WTC11 (cell line): Measurements from ENCODE around the gene CCDC93.

Experiments used
- MXD4 ChIP-seq: fragments of 250-450 bp; sonication (Bioruptor Pico); IDR thresholded peaks from 2 replicates; pipeline ENCODE4 v1.8.0; 2021; ENCODE audit warnings: mild to moderate bottlenecking, moderate library complexity, borderline replicate concordance
- NR3C1 ChIP-seq: sonication (generic); formaldehyde crosslinking; conservative IDR thresholded peaks from 2 replicates; pipeline ENCODE4 v1.8.1; 2023; ENCODE audit warnings: low read depth, mild to moderate bottlenecking, missing genetic modification reagents
- RELA ChIP-seq: sonication (generic); formaldehyde crosslinking; IDR thresholded peaks from 2 replicates; pipeline ENCODE4 v1.8.1; 2022; ENCODE audit warnings: missing genetic modification reagents, mild to moderate bottlenecking, borderline replicate concordance
- SMAD3 ChIP-seq: sonication (generic); formaldehyde crosslinking; IDR thresholded peaks from 2 replicates; pipeline ENCODE4 v1.8.0; 2022; ENCODE audit warnings: missing genetic modification reagents, mild to moderate bottlenecking, borderline replicate concordance
- TCF7 ChIP-seq: sonication (generic); formaldehyde crosslinking; IDR thresholded peaks from 2 replicates; pipeline ENCODE4 v1.8.0; 2022; ENCODE audit warnings: mild to moderate bottlenecking, low read depth, missing genetic modification reagents, moderate library complexity
- TF ChIP-seq, protein P1 (sequence below): fragments of 200-600 bp; IDR thresholded peaks from 2 replicates; pipeline ENCODE4 v1.8.0; 2022; ENCODE audit warnings: antibody characterized with exemption
- TF ChIP-seq, protein P2 (sequence below): sonication (generic); formaldehyde crosslinking; IDR thresholded peaks from 2 replicates; pipeline ENCODE4 v1.8.0; 2022; ENCODE audit warnings: mild to moderate bottlenecking, missing genetic modification reagents
- TF ChIP-seq, protein P3 (sequence below): sonication (generic); formaldehyde crosslinking; IDR thresholded peaks from 2 replicates; pipeline ENCODE4 v1.8.1; 2023; ENCODE audit warnings: mild to moderate bottlenecking, missing genetic modification reagents, moderate library complexity

DNA sequence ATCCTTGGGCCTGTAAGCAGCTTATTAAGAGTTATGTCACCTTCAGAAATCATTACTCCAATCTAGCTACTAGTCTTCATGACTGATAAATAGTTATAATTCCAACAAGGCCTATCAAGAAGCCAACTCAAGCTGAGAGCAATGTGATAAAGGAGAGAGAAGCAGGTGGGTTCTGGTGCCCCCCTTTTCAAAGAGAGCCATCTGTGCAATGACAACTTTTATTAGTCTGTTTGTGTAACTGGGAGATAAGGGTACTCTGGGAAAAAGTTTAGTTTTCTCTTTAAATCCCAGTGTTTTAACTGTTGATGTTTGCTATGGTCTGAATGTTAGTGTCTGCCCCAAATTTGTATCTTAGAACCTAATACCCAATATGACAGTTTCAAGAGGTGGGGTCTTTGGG, 60.6 kb downstream of the CCDC93 start:
- TF ChIP-seq NR3C1 (no peak), SMAD3 (no peak), RELA (CRISPR knock-in tag) (no peak), MXD4 (no peak), TCF7 (CRISPR knock-in tag) (no peak)
- TF ChIP-seq, protein P1, sequence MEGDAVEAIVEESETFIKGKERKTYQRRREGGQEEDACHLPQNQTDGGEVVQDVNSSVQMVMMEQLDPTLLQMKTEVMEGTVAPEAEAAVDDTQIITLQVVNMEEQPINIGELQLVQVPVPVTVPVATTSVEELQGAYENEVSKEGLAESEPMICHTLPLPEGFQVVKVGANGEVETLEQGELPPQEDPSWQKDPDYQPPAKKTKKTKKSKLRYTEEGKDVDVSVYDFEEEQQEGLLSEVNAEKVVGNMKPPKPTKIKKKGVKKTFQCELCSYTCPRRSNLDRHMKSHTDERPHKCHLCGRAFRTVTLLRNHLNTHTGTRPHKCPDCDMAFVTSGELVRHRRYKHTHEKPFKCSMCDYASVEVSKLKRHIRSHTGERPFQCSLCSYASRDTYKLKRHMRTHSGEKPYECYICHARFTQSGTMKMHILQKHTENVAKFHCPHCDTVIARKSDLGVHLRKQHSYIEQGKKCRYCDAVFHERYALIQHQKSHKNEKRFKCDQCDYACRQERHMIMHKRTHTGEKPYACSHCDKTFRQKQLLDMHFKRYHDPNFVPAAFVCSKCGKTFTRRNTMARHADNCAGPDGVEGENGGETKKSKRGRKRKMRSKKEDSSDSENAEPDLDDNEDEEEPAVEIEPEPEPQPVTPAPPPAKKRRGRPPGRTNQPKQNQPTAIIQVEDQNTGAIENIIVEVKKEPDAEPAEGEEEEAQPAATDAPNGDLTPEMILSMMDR: no peak
- TF ChIP-seq, protein P2, sequence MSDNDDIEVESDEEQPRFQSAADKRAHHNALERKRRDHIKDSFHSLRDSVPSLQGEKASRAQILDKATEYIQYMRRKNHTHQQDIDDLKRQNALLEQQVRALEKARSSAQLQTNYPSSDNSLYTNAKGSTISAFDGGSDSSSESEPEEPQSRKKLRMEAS (CRISPR knock-in tag): no peak
- TF ChIP-seq, protein P3, sequence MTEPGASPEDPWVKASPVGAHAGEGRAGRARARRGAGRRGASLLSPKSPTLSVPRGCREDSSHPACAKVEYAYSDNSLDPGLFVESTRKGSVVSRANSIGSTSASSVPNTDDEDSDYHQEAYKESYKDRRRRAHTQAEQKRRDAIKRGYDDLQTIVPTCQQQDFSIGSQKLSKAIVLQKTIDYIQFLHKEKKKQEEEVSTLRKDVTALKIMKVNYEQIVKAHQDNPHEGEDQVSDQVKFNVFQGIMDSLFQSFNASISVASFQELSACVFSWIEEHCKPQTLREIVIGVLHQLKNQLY (CRISPR knock-in tag): no peak
